ENCODE results near the gene GGT1. TPM values are rescaled to one million over a fixed set of nuclear protein-coding genes. Genes with fewer than 3 reads are reported as not detected.
"Not testable (repeated sequence)": the region's sequence is repeated elsewhere in the genome, so short reads cannot be mapped to it uniquely, and the experiment has no call there.

The GGT1 gene
- total RNA-seq, 1 donor from 2014 or later: 6.9 TPM

GRCh38 chr22:24583221-24584165 lies 19.5 kb upstream of the GGT1 start:
- no peak for DNase-seq (ENCODE audit: low read depth in 2 of 2)

- DNase-seq (ENCODE audit: low read depth in 2 of 2): no peak
Measured at GRCh38 chr22:24584166-24584790, 18.7 kb upstream of the GGT1 start.

GRCh38 chr22:24584871-24585411 lies 18.1 kb upstream of the GGT1 start:
- no peak for DNase-seq (ENCODE audit: low read depth in 2 of 2)

- no peak for DNase-seq (ENCODE audit: low read depth in 2 of 2)
Measured at GRCh38 chr22:24585461-24585860, 17.5 kb upstream of the GGT1 start.

- DNase-seq (ENCODE audit: low read depth in 2 of 2): no peak
Measured at GRCh38 chr22:24585927-24586546, 17.0 kb upstream of the GGT1 start.

- DNase-seq (ENCODE audit: low read depth in 2 of 2): no peak
Measured at GRCh38 chr22:24587251-24587650, 15.7 kb upstream of the GGT1 start.

GRCh38 chr22:24587948-24588347 lies 15.0 kb upstream of the GGT1 start:
- no peak for DNase-seq (ENCODE audit: low read depth in 2 of 2)

- DNase-seq (ENCODE audit: low read depth in 2 of 2): no peak
Measured at GRCh38 chr22:24588381-24588756, 14.6 kb upstream of the GGT1 start.

GRCh38 chr22:24588757-24589481 lies 14.1 kb upstream of the GGT1 start:
- DNase-seq (ENCODE audit: low read depth in 2 of 2): no peak

GRCh38 chr22:24589518-24590030 lies 13.4 kb upstream of the GGT1 start:
- DNase-seq (ENCODE audit: low read depth in 2 of 2): no peak

- no peak for DNase-seq (ENCODE audit: low read depth in 2 of 2)
Measured at GRCh38 chr22:24590596-24591173, 12.3 kb upstream of the GGT1 start.

- no peak for DNase-seq (ENCODE audit: low read depth in 2 of 2)
Measured at GRCh38 chr22:24591286-24591830, 11.6 kb upstream of the GGT1 start.

- DNase-seq (ENCODE audit: low read depth in 2 of 2): no peak
Measured at GRCh38 chr22:24592058-24592850, 10.7 kb upstream of the GGT1 start.

GRCh38 chr22:24592851-24593558 lies 10.0 kb upstream of the GGT1 start, which contains the start of gene LRRC75B:
LRRC75B (minus strand) TSS chr22:24593073; CDS start chr22:24593039, 34 bp downstream.
- peak in 1 of 2 donors; percentile 72 for DNase-seq (ENCODE audit: low read depth in 2 of 2)

GRCh38 chr22:24593559-24593835 lies 9.5 kb upstream of the GGT1 start:
- DNase-seq (ENCODE audit: low read depth in 2 of 2): not testable (repeated sequence)

GRCh38 chr22:24593836-24594568 lies 9.0 kb upstream of the GGT1 start:
- no peak for DNase-seq (ENCODE audit: low read depth in 2 of 2)

- no peak for DNase-seq (ENCODE audit: low read depth in 2 of 2)
Measured at GRCh38 chr22:24594569-24595120, 8.3 kb upstream of the GGT1 start.

GRCh38 chr22:24595228-24595627 lies 7.8 kb upstream of the GGT1 start:
- DNase-seq (ENCODE audit: low read depth in 2 of 2): no peak

Data from dermis microvascular lymphatic vessel endothelial cell (primary cell).